ENCODE measurements around the gene CDHR2.

GRCh38 chr5:176525677-176526076, 23.5 kb upstream of the CDHR2 start:
- TF ChIP-seq, protein P1, sequence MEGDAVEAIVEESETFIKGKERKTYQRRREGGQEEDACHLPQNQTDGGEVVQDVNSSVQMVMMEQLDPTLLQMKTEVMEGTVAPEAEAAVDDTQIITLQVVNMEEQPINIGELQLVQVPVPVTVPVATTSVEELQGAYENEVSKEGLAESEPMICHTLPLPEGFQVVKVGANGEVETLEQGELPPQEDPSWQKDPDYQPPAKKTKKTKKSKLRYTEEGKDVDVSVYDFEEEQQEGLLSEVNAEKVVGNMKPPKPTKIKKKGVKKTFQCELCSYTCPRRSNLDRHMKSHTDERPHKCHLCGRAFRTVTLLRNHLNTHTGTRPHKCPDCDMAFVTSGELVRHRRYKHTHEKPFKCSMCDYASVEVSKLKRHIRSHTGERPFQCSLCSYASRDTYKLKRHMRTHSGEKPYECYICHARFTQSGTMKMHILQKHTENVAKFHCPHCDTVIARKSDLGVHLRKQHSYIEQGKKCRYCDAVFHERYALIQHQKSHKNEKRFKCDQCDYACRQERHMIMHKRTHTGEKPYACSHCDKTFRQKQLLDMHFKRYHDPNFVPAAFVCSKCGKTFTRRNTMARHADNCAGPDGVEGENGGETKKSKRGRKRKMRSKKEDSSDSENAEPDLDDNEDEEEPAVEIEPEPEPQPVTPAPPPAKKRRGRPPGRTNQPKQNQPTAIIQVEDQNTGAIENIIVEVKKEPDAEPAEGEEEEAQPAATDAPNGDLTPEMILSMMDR (IDR thresholded peaks at IDR 0.05; ENCODE audit: low read length): no peak
- no peak for TF ChIP-seq EZH2 (optimal IDR thresholded peaks at IDR 0.05; ENCODE audit: low read depth, low read length)
- TF ChIP-seq EZH2phosphoT487 (IDR thresholded peaks at IDR 0.05; ENCODE audit: low read length): no peak

Measured in MM.1S (cell line).